SIG-M5 treated with dmso at 0.1 percent for 504 hours (cell line): ENCODE measurements around the gene LENEP.

ENCODE experiments used
- DNase-seq: peaks from one replicate; lab custom pipeline; 2025; ENCODE audit not compliant: unreplicated experiment; lab: John Stamatoyannopoulos, UW

LENEP gene

GRCh38 chr1:154998818-154999570 lies 5.6 kb downstream of the LENEP start:
- DNase-seq: peak; percentile 90

- peak; percentile 65 for DNase-seq
These were observed 6.4 kb downstream of the LENEP start for GRCh38 chr1:154999571-155000410.

GRCh38 chr1:155000411-155000725 lies 7.0 kb downstream of the LENEP start:
- no peak for DNase-seq

- DNase-seq: peak; percentile 90
These were observed 7.5 kb downstream of the LENEP start for GRCh38 chr1:155000726-155001424.

- peak; percentile 87 for DNase-seq
These were observed 8.0 kb downstream of the LENEP start for GRCh38 chr1:155001425-155001674.

GRCh38 chr1:155001675-155002463 lies 8.5 kb downstream of the LENEP start:
- peak; percentile 100 for DNase-seq

- DNase-seq: peak; percentile 95
These were observed 9.3 kb downstream of the LENEP start, which contains the start of gene ZBTB7B for GRCh38 chr1:155002464-155003226. Gene ZBTB7B, plus strand, starts transcription at chr1:155002802. Its CDS starts 11,859 bp downstream, at chr1:155014661.

GRCh38 chr1:155003227-155003765 lies 9.9 kb downstream of the LENEP start:
- DNase-seq: no peak

- DNase-seq: no peak
These were observed 10.5 kb downstream of the LENEP start for GRCh38 chr1:155003766-155004351.

GRCh38 chr1:155004352-155005075 lies 11.1 kb downstream of the LENEP start:
- DNase-seq: no peak

GRCh38 chr1:155005076-155006011 lies 12.0 kb downstream of the LENEP start:
- no peak for DNase-seq

- peak; percentile 92 for DNase-seq
These were observed 13.3 kb downstream of the LENEP start for GRCh38 chr1:155006601-155007101.

GRCh38 chr1:155007251-155007828 lies 14.0 kb downstream of the LENEP start:
- DNase-seq: no peak

- DNase-seq: peak; percentile 80
These were observed 14.9 kb downstream of the LENEP start for GRCh38 chr1:155008015-155008941.

- no peak for DNase-seq
These were observed 15.9 kb downstream of the LENEP start for GRCh38 chr1:155009221-155009711.

- DNase-seq: no peak
These were observed 16.4 kb downstream of the LENEP start for GRCh38 chr1:155009742-155010141.
